Right lobe of liver (tissue), 4 donors: ENCODE results near the gene SRSF1.

ENCODE experiments used
- CTCF ChIP-seq, 4 donors: fragments of 200-600 bp in 3 of 4; fragments of 450-650 bp in 1 of 4; IDR thresholded peaks; one replicate each; pipeline versions ENCODE4 v1.5.1 to v1.8.0; 2016 to 2022; ENCODE audit warnings: antibody characterized with exemption in 4 of 4, mild to moderate bottlenecking in 2 of 4
- POLR2A ChIP-seq: fragments of 450-650 bp; IDR thresholded peaks from one replicate; pipeline ENCODE4 v1.6.1; 2017; ENCODE audit warnings: antibody characterized with exemption, mild to moderate bottlenecking
- donor health status: DM: no; HTN: no; CAD: no.
- donor health status: DM: no; HTN: no; CAD: no.
- donor health status: DM: no; HTN: yes; CAD: no.

- no peak for TF ChIP-seq CTCF (IDR thresholded peaks at IDR 0.05)
- TF ChIP-seq POLR2A: no peak
These were observed 12.5 kb upstream of the SRSF1 start for GRCh38 chr17:58019521-58019920.
